HG02759 (cell line): ENCODE data around the gene DENND1A.
"Not testable (repeated sequence)": the region's sequence is repeated elsewhere in the genome, so short reads cannot be mapped to it uniquely, and the experiment has no call there.

Source experiments
- ATAC-seq: cut with Tn5 transposase; IDR thresholded peaks from one replicate; pipeline ENCODE4 v1.9.1; 2021; ENCODE audit warnings: mild to moderate bottlenecking, moderate library complexity; ENCODE audit not compliant: unreplicated experiment

The DENND1A gene

DNA sequence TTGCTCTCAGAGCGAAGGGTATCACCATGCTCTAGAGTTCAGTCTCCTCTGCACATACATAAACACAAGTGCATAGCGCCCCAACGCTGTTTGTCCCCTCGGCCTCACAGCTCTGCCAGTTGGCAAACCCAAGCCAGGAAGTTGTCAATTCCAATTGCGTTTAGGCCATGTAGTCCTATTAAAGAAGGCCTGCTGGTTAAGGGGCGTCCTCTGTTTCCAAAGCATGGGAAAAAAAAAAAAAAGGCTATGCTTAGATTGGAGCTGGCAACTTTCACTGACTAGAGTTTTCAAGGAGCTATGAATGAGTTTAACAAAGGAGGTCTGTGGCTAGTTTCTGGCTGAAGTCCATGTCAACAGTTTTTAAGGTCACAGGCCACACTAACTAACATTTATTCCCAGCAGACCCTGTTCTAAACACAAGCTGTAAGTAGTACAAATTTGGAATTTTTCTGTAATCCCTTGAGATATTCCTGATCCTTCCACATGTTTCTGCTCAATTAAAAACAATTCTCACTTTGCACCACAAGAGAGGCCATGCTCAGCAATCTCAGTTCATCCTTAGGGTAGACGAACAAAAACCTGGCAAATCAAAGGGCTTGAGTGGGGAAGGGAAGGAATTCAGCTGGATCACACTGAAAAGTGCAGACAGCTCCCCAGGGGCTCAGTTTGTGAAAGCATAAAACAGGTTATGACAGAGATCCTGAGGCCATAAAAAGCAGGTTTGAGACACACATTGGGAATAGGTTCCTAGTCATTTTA lies 187.7 kb downstream of the DENND1A start:
- ATAC-seq = no peak

DNA sequence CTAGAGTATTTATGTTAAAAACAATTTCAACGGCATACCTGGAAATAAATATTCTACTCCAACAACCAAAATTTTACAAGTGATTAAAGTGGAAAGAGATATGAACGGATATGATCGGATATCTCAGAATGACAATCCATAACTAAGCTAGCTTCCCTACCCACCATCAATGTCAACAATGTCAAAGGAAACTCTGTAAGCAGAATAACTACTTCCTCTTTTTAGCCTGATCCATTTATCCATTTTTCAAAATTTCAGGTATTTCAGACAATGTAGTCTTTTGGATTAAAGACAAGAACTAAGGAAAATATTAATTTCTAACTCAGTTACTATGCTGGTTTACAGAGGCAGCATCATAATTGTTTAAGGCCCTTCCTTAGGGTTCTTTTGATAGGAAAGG lies 188.7 kb downstream of the DENND1A start:
- no peak for ATAC-seq

DNA sequence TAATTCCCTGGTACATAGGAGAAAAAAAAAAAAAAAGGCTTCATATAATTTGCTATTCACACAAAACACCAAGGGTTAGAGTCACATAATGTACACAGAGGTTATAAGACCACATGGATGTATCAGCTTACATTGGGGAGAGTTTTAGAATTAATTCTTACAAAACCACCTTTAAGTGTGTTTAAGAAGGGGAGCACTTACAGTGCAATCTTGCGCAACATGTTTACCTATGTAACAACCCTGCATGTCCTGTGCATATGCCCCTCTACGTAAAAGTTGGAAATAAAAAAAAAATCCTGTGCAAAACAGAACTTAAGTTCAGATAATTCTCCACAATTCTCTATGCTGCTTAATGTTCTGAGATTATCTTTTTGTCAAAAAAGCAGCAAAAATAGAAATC lies 190.0 kb downstream of the DENND1A start:
- ATAC-seq = no peak

DNA sequence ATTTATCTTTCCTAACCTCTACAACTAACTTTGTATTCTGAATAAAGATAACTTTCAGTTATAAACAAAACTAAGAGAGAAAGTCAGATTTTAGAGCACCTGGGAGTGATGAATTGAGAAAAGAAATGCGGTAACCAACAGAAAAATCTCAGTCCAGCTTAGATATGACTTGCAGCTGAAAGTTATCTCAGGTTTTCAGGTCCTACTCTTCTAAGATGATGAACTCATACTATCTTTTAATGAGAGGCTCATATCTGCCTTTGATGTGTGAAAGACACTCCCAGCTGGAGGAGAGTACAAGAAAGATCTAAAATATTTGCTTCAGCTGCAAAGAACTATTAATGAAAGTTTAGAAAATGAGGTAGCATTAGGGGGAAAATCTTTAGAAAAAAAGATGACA lies 190.5 kb downstream of the DENND1A start:
- no peak for ATAC-seq

DNA sequence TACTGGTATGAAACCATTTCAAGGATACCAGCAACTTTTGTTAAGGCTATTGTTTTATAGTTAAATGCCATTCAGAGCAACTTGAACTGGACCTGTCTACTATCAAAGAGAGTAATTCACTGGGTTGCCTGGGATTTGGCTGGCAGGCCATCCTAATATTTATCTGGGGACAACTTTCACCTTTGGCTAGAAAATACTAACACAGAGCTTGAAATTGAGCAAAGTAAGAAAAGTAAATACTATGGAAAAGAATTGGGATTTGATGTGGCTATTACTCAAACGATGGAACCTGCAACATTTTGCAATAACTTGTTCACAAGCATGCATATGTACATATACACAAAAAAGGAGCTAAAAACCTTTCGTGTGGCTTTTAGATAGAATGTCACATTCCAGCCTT lies 191.3 kb downstream of the DENND1A start:
- no peak for ATAC-seq

DNA sequence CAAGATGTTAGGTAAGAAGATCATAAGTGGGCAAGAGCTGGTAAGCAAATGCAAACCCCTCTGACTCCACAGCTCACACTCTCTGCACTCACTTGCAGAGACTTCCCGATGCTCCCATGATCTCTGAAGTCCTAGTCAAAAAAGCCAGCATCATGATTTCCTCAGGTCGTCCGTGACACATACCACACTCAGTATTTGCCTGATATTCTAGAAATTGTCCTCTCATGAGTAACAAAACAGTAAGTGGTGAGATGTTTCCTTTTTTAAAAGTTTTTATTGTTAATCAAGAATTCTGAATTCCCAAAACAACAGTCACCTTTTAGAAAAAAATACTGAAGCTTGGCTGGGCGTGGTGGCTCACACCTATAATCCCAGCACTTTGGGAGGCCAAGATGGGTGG lies 194.6 kb downstream of the DENND1A start:
- no peak for ATAC-seq

DNA sequence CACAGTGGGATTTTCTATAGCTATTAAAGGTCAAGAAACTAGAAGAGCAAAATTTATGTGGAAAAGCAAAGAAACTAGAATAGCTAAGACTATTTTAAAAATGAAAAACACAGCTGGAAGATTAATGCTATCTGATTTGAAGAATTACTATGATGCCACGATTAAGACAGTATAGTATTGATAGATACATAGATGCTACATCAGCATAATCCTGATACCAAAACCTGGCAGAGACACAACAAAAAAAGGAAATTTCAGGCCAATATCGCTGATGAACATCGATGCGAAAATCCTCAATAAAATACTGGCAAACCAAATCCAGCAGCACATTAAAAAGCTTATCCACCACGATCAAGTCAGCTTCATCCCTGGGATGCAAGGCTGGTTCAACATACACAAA lies 201.4 kb downstream of the DENND1A start:
- ATAC-seq = not testable (repeated sequence)

DNA sequence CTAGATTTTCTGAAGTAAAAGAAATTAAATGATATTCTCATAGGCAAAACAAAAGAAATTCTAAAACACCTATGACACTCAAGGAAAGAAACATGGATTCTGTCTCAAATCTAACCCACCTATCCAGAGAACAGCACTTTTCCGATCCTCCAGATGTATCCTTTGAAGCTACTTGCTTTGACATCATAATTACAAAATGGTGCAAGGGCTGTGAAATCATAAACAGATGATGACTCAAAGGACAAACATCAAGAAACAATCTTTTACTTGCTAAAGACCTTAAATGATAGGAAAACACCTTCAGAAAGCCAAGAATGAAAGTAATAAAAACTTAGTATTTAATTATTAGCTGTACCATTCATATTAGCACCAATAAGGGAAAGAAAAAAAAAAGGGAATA lies 202.6 kb downstream of the DENND1A start:
- ATAC-seq = no peak

DNA sequence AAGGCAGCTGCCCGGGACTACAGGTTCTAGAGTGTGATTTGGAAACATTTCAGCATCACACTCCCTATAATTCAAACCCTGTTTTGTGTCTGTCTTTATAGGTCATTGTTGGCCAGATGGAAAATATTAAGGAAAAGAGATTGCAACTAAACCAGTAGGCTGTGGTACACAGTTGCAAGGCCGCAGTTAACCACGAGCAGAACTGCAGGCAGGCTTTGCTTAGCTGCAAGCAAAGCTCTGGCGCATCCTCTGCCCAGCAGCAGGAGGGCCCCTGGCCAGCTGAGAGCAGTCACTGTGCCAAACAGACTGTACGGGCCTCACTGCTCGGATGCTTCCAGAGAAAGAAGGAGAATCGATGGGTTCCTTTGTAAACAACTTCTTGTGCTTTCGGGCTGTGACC lies 204.5 kb downstream of the DENND1A start:
- ATAC-seq = no peak

DNA sequence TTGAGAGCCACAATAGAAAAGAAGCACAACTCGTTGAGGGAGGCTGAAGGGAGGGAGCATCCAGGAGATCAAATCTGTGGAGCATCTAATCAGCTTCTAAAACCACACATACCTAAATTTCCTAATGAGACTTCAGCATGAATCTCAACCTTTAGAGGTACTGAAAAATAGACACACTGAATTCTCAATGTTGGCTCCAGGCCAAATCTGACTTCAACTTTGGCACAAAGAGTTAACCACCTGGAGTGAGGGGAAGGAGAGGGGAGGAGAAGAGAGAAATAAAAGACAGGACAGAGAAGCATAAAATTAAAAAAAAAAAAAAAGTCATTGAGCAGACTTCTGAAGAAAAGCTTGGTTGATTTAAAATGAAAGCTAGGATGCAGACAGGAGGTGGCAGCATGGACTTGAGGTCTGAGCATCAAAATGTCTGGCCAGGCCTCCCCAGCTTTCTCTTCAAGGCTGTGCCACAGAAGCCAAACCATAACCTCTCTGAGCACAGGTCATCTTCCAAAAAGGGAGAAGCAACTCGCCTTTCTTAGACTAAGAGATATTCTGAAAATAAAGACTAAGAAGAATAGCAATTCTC lies 205.6 kb downstream of the DENND1A start:
- ATAC-seq = no peak

DNA sequence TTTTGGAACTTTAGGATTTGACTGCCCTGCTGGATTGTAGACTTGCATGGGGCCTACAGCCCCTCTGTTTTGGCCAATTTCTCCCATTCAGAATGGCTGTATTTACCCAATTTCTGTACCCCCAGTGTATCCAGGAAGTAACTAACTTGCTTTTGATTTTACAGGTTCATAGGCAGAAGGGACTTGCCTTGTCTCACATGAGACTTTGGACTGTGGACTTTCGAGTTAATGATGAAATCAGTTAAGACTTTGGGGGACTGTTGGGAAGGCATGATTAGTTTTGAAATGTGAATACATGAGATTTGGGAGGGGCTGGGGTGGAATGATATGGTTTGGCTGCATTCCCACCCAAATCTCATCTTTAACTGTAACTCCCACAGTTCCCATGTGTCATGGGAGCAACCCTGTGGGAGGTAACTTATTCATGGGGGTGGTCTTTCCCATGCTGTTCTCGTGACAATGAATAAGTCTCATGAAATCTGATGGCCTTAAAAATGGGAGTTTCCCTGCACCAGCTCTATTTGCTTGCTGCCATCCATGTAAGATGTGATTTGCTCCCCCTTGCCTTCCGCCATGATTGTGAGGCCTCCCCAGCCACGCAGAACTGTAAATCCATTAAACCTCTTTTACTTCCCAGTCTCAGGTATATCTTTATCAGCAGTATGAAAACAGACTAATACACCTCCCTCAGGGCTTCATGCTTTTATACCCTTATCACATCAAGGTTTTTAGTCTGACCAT lies 206.6 kb downstream of the DENND1A start:
- ATAC-seq = no peak

DNA sequence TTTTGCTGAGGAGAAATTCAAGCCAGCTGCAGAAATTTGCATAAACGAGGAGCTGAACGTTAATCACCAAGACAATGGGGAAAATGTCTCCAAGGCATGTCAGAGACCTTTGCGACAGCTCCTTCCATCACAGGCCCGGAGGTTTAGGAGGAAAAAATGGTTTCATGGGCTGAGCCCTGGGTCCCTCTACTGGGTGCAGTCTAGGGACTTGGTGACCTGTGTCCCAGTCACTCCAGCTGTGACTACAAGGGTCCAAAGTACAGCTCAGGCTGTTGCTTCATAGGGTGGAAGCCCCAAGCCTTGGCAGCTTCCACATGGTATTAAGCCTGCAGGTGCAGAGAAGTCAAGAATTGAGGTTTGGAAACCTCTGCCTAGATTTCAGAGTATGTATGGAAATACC lies 207.5 kb downstream of the DENND1A start:
- no peak for ATAC-seq

DNA sequence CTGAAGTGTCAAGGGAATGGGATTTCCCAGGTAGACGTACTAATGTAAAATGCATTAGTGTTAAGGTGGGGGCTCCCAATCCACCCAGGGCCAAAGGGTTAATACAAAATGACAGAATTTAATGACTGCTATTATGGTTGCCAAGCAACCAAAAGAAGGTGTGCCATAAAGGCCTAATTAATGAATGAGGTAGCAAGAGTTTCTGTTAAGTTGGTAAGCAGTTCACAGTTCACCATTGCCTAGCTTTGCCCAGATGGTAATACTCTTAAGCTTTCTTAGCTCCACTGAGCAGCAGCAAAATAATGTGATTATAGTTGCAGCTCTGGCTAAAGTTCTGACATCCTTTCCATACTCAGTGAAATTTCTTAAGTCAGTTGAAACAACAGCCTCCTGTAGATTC lies 211.7 kb downstream of the DENND1A start:
- no peak for ATAC-seq

DNA sequence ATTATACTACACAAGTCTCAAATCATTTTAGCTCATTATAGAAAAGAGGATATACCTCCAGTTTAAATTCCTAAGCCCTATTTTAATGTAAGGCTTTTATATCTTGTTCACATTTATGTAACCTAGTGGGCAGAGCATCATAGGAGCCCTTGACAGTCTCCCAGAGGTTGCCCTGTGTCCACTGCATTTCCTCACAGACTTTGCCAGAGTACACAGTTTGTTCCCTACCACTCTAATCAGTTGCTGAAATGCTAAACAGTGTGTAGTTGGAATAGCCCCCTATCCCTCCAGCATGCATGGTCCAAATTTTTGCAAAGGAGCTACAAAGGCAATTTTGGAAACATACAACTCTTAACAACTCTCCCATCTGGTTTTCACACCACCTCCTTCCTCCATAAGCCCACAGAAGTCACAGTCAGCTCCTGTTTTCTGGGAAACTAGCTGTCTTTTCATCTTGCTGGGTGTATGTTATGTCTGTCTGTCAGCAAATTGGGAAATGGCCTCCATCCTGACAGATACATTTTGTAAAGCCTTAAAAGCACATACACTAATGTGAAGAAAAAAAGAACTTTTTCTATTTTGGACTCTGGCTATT lies 212.2 kb downstream of the DENND1A start:
- ATAC-seq = no peak

DNA sequence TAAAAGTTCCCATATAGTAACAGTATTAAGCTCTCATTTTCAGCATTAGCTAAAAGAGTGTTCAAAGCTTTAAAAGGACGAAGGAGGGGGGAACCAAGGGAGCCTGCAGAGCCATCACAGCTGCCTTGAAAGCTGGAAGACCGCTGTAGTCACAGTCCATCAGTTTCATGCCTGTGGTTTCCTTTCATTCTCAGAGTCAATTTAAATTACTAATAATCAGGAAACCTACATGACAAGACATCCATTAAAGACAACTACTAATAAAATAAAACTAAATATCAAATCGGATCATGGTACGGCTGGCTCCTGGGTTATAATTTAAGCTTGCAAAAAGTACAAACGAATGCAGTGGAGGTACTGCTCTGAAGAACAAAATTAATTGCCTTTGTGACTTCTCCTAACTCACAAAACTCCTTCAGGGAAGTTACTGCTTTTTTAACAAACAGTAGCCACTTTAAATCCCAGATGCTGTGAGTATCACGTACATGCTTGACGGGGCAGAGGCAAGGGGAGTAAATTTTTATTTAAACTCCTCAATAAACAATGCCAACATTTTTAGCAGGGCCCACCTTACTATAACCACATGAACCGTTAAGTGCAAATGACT lies 213.5 kb downstream of the DENND1A start:
- ATAC-seq = no peak

DNA sequence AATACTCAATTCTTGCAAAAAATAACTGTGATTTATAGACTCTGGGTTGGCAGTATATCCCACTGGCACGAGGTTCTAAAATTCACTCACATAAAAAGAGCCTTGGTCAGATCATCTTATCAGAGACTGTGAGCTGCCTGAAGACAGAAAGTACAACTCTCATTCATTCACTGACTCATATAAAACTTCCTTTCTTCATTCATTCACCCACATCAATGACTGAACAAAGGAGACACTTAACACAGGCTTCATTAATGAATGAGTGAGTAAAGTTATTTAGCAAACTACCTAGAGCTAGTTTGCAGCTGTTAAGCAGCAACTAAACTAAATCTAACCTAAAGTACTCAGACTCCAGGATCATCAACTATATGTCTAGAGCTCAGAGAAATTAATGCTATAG lies 214.7 kb downstream of the DENND1A start:
- ATAC-seq = no peak

DNA sequence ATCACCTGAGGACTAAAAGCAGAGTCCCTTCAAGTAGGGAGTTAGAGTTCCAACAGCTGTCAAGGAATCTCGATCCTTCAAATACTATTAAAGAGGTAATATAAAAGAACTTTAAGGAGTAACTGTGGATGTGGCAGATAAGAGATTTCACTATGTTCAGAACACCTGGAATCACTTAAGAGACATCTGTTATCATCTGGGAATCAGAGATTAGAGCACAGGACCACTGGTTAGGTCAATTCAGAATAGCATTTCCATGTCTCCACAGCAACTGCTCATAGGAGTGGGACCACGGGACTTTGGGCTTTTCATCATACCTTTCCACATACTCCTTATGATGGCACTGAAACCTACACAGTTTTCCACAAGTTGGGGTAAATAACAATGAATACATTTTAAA lies 216.6 kb downstream of the DENND1A start:
- no peak for ATAC-seq

DNA sequence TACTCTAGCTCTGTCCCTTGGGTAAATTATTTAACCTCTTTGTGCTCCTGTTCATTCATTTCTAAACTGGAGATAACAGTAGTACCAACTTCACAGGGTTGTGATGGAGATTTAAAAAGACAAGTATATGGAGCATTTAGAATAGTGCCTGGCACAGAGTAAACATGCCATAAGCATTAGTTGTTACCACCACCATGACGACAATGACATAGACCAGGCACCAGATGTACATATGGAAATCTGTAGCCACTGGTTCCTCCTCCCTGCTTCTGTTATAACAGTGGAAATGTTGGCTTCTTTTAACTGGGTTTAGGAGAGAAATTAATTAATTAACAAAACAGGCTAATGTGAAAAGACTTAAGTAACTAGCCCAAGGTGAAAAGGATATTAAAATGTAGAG lies 217.5 kb downstream of the DENND1A start:
- ATAC-seq = no peak

DNA sequence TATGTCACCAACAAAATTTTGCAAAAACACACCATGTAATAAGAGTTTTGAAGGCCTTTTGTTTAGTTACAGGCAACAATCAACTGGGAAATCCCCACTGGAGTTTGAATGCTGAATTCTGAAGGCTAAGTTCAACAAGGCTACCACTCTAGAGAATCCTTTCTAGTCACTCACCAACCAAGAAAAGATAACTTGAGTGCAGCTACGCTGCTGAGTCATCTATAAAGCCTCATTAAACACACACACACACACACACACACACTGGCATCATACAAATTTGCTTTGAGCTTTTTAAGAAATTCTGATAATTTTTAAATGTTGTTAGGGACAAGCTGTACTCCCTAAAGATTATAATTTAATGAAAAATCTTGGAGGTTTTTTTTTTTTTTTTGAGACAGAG lies 219.6 kb downstream of the DENND1A start:
- no peak for ATAC-seq

DNA sequence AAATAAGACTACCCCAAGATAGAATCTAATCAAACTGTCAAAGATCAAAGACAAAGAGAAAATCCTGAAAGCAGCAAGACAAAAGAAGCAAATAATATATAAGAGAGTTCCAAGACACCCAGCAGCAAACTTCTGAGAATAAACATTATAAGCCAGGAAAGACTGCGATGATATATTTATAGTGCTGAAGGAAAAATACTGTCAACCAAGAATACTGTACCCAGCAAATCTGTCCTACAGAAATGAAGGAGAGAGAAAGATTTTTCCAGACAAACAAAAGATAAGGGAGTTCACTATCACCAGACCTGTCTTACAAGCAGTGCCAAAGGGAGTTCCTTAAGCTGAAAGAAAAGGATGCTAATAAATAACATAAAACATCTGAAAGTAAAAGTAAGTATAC lies 227.4 kb downstream of the DENND1A start:
- no peak for ATAC-seq

DNA sequence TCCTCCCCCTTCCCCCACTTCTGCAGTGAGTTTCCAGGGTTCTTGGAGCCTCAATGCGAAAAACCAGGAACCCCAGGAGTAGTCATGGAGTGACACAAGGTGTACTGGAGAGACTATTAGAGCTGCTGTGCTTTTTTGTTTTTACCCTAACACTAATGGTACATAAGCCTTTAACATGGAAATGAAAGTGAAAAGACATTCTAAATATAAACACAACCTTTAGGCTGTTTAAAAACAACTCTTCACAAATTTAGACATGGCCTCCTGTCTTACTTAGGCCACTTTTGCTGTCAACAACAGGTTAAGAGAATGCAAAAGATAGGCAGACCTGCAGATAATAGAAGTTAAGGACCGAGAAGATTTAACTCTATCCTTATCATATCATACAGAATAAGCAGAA lies 232.2 kb downstream of the DENND1A start:
- ATAC-seq = no peak
